Esophagus squamous epithelium (tissue), 5 donors: ENCODE measurements around the gene TCERG1L. TPM values are rescaled to one million over a fixed set of nuclear protein-coding genes. Genes with fewer than 3 reads are reported as not detected.

Experiments
- DNase-seq: peaks from one replicate; lab custom pipeline; 2025; lab: John Stamatoyannopoulos, UW
- H3K27ac ChIP-seq, 4 donors: fragments of 200-600 bp; sonication (generic); one replicate each; pipeline ENCODE4 v1.5.1; 2016 to 2019; ENCODE audit warnings: mild to moderate bottlenecking in 1 of 4
- H3K27me3 ChIP-seq, 4 donors: fragments of 200-600 bp; sonication (generic); 1 replicate in 3 of 4; 2 replicates in 1 of 4; pipeline versions ENCODE4 v1.5.1 to v1.6.0; 2017 to 2021; ENCODE audit warnings: antibody characterized with exemption in 1 of 4
- H3K36me3 ChIP-seq, 3 donors: fragments of 200-600 bp; sonication (generic); one replicate each; pipeline ENCODE4 v1.5.1; 2016 to 2019
- H3K4me1 ChIP-seq, 3 donors: fragments of 200-600 bp; sonication (generic); one replicate each; pipeline ENCODE4 v1.5.1; 2017 to 2019
- H3K4me3 ChIP-seq, 4 donors: fragments of 200-600 bp; sonication (generic); 1 replicate in 3 of 4; 2 replicates in 1 of 4; pipeline ENCODE4 v1.5.1; 2016 to 2019; ENCODE audit warnings: mild to moderate bottlenecking in 2 of 4, moderate library complexity in 1 of 4
- H3K9me3 ChIP-seq, 3 donors: fragments of 200-600 bp; sonication (generic); one replicate each; pipeline ENCODE4 v1.5.1; 2016 to 2019
- POLR2A ChIP-seq, 4 donors: fragments of 450-650 bp; IDR thresholded peaks; one replicate each; pipeline ENCODE4 v1.6.1; 2017; ENCODE audit warnings: antibody characterized with exemption in 4 of 4, mild to moderate bottlenecking in 4 of 4, moderate library complexity in 3 of 4
- WGBS, 2 donors: methylation state at CpG; one replicate each; pipeline ENCODE4 v1.1.5; 2018; 5-methylcytosine and 5-hydroxymethylcytosine counted together
- intact Hi-C: fragments of 100-400 bp; cut with DNase I; formaldehyde crosslinking; loops from one replicate; pipeline ENCODE4 v1.15.0; 2022
- total RNA-seq, 4 donors: library from RNA; depleted of rRNA; stranded (reverse); fragments of >200 nt; gene quantifications; one replicate each; pipeline ENCODE4 v1.1.0, GENCODE V29; 2016
- TF ChIP-seq, protein P1 (sequence below), 6 experiments: fragments of 450-650 bp in 4 of 6; fragments of 200-600 bp in 2 of 6; sonication (generic) in 2 of 6; IDR thresholded peaks; one replicate each; pipeline ENCODE4 v1.5.1; 2016 to 2019; ENCODE audit warnings: antibody characterized with exemption in 6 of 6, mild to moderate bottlenecking in 4 of 6, moderate library complexity in 4 of 6
- donor health status: DM: yes; HTN: yes; CAD: no.

The TCERG1L gene
- total RNA-seq, 4 donors from 2014 or later: 0.12 to 2.9 (median 0.48) TPM

DNA sequence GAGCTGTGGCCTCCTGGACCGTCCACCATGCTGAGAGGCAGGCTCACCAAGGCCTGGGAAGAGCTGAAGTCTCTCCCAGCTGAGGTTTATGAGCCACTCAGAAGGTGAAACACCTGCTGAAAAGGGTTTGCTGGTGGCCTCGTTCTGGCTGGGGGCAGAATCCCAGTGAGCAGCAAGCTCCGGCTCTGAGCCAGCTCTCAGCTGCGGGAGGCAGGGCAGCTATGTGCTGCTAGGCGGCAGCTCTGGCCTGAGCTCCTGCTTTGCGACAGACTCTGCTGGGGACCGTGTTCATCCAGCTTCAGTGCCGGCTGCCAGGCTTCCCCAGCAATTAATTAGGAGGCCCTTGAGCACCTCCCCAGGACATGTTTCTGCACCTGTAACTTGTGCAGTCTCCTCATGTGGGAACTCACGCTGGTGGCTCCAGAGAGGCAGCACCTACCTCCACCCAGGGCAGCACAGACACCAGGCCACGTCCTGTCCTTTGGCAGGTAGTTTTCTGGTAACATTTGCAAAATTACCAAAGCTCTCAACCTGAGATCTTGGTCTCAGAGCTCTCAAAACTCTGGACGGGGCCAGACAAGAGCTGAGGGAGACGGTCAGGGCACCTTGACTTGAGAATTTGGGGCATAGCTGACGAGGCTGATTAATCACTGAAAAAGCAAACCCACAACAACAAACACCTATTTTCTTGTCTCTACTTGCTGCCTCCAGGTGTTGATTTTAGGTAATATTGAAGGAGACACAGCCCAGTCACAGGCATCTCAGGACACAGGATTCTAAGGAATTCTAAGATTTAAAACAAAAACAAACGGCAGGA is 185.0 kb downstream of the TCERG1L start:
- intact Hi-C loops: no loop called here
- 59 to 73% methylated on average over 6 to 10 of the region's 14 CpGs for WGBS, 2 donors
- Histone ChIP-seq H3K9me3 (peaks cover 0 to 10% (median 0%) of the 10 kb centered on the region in 3 donors), H3K4me1 (peaks cover 0 to 4% (median 0%) of the 10 kb centered on the region in 3 donors), H3K27me3 (peaks cover 0 to 23% (median 0%) of the 10 kb centered on the region in 4 donors), H3K4me3 (no peak overlapping the region), H3K27ac (no peak overlapping the region), H3K36me3 (no peaks in the 10 kb centered on the region)
- TF ChIP-seq, protein P1, sequence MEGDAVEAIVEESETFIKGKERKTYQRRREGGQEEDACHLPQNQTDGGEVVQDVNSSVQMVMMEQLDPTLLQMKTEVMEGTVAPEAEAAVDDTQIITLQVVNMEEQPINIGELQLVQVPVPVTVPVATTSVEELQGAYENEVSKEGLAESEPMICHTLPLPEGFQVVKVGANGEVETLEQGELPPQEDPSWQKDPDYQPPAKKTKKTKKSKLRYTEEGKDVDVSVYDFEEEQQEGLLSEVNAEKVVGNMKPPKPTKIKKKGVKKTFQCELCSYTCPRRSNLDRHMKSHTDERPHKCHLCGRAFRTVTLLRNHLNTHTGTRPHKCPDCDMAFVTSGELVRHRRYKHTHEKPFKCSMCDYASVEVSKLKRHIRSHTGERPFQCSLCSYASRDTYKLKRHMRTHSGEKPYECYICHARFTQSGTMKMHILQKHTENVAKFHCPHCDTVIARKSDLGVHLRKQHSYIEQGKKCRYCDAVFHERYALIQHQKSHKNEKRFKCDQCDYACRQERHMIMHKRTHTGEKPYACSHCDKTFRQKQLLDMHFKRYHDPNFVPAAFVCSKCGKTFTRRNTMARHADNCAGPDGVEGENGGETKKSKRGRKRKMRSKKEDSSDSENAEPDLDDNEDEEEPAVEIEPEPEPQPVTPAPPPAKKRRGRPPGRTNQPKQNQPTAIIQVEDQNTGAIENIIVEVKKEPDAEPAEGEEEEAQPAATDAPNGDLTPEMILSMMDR (IDR thresholded peaks at IDR 0.05): no peak
- TF ChIP-seq POLR2A (IDR thresholded peaks at IDR 0.05): no peak
- DNase-seq: no peak

DNA sequence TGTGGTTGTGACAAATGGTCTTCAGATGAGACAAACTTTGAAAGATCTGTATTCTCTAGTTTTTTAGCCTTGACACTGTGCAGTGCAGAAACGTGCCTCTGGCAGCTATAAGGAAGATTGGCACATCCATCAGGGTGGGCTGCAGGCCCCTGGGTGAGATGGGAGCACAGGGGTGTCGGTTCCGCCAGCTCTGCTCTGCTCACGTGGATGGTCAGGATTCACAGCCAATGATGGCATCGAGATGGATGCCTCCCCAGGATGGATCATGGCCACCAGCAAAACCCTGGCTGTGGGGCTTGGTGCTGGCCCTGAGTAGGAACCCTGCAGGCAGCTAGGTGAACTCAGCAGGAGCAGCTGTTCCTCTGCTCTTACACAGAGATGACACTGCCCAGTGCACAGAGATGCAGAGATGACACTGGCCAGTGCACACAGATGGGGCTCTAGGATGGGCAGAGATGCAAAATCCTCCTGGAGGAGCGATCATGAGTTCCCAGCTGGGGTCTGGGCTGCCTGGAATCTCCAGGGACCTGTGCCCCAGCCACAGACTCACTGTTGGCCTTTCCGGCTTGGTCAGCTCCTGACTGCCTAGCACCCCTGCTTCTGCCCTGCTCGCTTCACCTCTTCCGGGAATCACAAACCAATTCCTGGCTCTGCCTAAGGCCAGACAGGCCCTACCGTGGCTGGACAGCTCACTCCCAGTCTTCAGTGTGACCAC is 185.9 kb downstream of the TCERG1L start:
- no peak for DNase-seq
- H3K4me3 ChIP-seq: no peak overlapping the region
- intact Hi-C loops: no loop called here
- 75% methylated on average over 2 to 6 of the region's 10 CpGs for WGBS, 2 donors
- H3K27me3 ChIP-seq: peaks cover 0 to 23% (median 0%) of the 10 kb centered on the region in 4 donors
- no peaks in the 10 kb centered on the region for H3K4me1 ChIP-seq
- H3K36me3 ChIP-seq: no peaks in the 10 kb centered on the region
- H3K27ac ChIP-seq: no peak overlapping the region
- TF ChIP-seq, protein P1 (IDR thresholded peaks at IDR 0.05): no peak
- TF ChIP-seq POLR2A (IDR thresholded peaks at IDR 0.05): no peak
- H3K9me3 ChIP-seq: peaks cover 0 to 10% (median 0%) of the 10 kb centered on the region in 3 donors

DNA sequence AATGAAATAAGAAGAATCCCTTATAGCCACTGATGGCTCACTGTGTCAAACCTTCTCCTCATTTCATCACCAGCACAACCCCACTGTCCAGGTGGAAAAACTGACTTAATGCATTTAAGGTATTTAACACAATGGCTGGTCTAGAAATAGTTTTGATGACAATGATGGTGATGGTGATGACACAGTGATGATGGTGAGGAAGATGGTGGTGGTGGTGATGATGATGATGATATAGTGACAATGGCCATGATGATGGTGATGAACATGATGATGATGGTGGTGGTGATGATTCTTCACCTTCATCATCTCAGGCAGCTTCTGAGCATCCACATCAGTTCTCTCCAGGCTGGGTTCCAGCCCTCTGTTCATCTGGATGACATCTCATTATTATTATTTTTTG is 186.6 kb downstream of the TCERG1L start:
- peaks cover 0 to 10% (median 0%) of the 10 kb centered on the region in 3 donors for H3K9me3 ChIP-seq
- TF ChIP-seq, protein P1 (IDR thresholded peaks at IDR 0.05): no peak
- no peak for TF ChIP-seq POLR2A (IDR thresholded peaks at IDR 0.05)
- no peak for DNase-seq
- intact Hi-C loops: no loop called here
- H3K4me3 ChIP-seq: no peak overlapping the region
- H3K27ac ChIP-seq: no peak overlapping the region
- H3K4me1 ChIP-seq: no peaks in the 10 kb centered on the region
- H3K36me3 ChIP-seq: no peaks in the 10 kb centered on the region
- peaks cover 0 to 23% (median 0%) of the 10 kb centered on the region in 4 donors for H3K27me3 ChIP-seq

DNA sequence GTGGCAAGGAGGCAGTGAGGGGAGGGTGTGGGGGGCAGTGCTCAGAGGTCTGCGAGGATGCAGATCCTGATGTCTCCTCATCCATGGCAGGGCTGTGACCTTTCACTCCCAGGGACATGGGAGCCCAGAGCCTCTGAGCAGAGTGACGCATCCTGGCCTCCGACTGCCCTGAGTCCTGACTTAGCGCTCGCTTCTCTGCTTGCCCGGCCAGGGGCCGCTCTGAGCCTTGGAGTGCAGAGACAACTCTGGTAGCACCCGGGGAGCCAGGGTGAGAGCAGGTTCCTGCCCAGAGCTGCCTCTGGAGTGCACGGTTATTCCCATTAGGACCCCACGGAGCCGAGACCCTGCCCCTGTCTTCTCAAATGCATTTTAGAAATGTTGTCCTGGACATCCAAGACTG is 188.0 kb downstream of the TCERG1L start:
- DNase-seq: no peak
- peaks cover 0 to 23% (median 0%) of the 10 kb centered on the region in 4 donors for H3K27me3 ChIP-seq
- no peak overlapping the region for H3K4me3 ChIP-seq
- no peaks in the 10 kb centered on the region for H3K4me1 ChIP-seq
- no peak for TF ChIP-seq POLR2A (IDR thresholded peaks at IDR 0.05)
- TF ChIP-seq, protein P1 (IDR thresholded peaks at IDR 0.05): no peak
- intact Hi-C loops: no loop called here
- no peak overlapping the region for H3K27ac ChIP-seq
- H3K9me3 ChIP-seq: peaks cover 0 to 10% (median 0%) of the 10 kb centered on the region in 3 donors
- H3K36me3 ChIP-seq: no peaks in the 10 kb centered on the region
- 76 to 79% methylated on average over 4 of the region's 11 CpGs for WGBS, 2 donors
